Stimulated activated naive CD8-positive, alpha-beta T cell treated with anti-CD3 and anti-CD28 coated beads, Interleukin-15, Interleukin-2, amounts not matched to agents 100 ng/mL and 50 ng/mL, for 24 hours (primary cell): ENCODE data around the gene GBX2.

ENCODE experiments used
- H3K27ac Mint-ChIP-seq: one replicate; pipeline ENCODE4 v1.8.0; 2021; ENCODE audit warnings: mild to moderate bottlenecking, mixed read lengths
- H3K27me3 Mint-ChIP-seq: one replicate; pipeline ENCODE4 v1.8.0; 2021; ENCODE audit warnings: mixed read lengths
- H3K36me3 Mint-ChIP-seq: one replicate; pipeline ENCODE4 v1.8.0; 2021; ENCODE audit warnings: low read depth, mixed read lengths
- H3K4me1 Mint-ChIP-seq: one replicate; pipeline ENCODE4 v1.8.0; 2021; ENCODE audit warnings: low read depth, mixed read lengths
- H3K4me3 Mint-ChIP-seq: one replicate; pipeline ENCODE4 v1.8.0; 2021; ENCODE audit warnings: mild to moderate bottlenecking, mixed read lengths
- H3K9me3 Mint-ChIP-seq: one replicate; pipeline ENCODE4 v1.8.0; 2021; ENCODE audit warnings: mixed read lengths

GBX2 gene

DNA sequence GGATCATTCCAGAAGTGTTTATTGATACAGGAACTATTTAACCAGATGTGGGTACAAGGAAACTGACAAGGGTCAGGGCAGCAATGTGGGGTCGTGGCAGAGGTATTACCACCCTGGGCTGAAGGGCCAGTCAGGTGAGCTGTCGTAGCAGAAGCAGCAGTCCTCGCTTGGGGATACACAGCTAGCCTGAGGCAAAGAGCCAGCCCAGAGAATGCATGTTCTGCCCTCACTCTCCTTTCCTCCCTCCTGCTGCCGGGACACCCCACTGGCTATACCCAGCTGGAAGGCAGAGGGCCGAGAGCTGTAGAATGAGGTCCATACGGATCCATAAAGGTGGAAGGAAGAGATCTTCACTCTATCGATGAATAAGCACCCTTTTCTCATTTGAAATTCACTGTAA lies 32.2 kb upstream of the GBX2 start:
- H3K9me3 Mint-ChIP-seq, result no peaks in the 10 kb centered on the region
- no peak overlapping the region for H3K4me3 Mint-ChIP-seq
- no peaks in the 10 kb centered on the region for H3K27me3 Mint-ChIP-seq
- H3K4me1 Mint-ChIP-seq, result no peaks in the 10 kb centered on the region
- no peak overlapping the region for H3K27ac Mint-ChIP-seq
- H3K36me3 Mint-ChIP-seq, result no peaks in the 10 kb centered on the region

DNA sequence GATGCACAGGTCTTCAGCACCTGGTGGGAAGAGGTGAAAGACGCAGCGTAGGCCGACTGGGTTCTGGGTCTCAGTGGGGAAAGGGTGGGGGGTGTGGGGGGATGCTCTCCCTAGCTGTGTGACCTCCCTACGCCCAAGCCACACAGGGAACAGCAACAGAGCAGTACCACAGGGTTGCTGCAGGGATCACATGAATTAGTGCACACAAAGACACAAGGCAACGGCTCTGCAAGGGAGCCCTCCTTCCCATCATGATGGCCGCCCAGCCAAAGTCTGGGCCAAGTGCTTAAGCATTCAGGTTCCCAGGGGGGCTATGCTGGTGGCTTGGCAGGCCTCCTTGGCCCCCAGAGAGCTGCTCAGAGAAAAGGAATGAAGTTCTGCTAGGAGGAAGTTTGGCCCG lies 28.2 kb upstream of the GBX2 start:
- Mint-ChIP-seq H3K27me3 (no peaks in the 10 kb centered on the region), H3K4me3 (no peak overlapping the region), H3K36me3 (no peaks in the 10 kb centered on the region), H3K4me1 (no peaks in the 10 kb centered on the region), H3K27ac (no peak overlapping the region), H3K9me3 (no peaks in the 10 kb centered on the region)

DNA sequence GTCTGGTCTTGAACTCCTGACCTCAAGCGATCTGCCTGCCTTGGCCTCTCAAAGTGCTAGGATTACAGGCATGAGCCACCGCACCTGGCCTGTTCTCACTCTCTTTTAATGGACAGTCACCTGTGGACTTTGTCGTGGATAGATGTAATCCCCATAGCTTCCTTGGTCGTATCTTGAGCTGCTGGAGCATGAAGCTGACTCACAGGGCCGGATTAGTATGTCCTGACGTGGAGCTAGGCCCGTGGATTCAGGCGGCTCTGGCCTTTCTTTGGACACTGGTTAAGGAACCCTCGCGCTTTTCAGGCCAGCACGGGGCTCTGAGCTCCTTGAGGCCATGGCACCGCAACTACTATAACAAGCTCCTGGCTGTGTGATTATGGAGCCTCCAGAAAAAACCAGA lies 27.5 kb upstream of the GBX2 start:
- H3K9me3 Mint-ChIP-seq, result no peaks in the 10 kb centered on the region
- no peak overlapping the region for H3K27ac Mint-ChIP-seq
- H3K4me1 Mint-ChIP-seq, result no peaks in the 10 kb centered on the region
- no peak overlapping the region for H3K4me3 Mint-ChIP-seq
- H3K27me3 Mint-ChIP-seq, result no peaks in the 10 kb centered on the region
- H3K36me3 Mint-ChIP-seq, result no peaks in the 10 kb centered on the region

DNA sequence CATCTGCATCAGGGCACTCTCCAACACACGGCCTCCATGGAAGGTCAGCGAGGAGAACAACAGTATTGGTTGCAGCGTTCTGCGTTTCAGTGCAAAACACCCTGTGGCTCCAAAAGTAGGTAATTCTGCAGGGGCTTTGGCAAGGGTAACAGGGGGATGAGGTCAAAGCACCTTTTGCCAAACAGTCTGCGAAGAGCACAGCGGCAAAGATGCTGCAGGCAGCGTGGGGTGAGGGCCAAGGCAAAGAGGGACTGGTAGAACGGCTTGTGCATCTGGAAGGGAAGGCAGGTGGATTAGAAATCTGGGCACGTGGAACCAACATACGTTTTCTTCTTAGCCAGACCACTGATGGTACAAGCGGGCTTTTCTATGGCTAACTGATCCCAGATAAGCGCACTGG lies 26.6 kb upstream of the GBX2 start:
- Mint-ChIP-seq H3K36me3 (no peaks in the 10 kb centered on the region), H3K27me3 (no peaks in the 10 kb centered on the region), H3K4me1 (no peaks in the 10 kb centered on the region), H3K9me3 (no peaks in the 10 kb centered on the region), H3K4me3 (no peak overlapping the region), H3K27ac (no peak overlapping the region)

DNA sequence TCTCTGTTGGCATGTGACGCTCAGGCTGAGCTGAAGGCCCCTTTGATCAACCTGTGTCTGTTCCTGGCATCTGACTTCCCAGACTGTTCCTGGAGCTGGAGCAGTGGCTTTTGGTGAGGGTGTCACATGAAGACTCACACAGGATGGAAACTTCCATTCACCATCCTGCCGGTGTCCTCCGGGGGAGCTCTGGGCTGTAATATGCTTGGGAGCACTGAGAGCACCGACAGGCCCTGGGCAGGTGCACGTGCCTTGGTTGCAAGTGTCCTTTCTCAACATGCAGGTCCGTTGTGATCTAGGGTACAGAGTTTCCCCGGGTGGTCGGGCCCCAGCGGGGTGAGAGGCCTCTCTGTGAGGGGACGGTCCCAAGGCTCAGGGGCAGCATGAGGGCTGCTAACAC lies 24.8 kb upstream of the GBX2 start:
- Mint-ChIP-seq H3K4me1 (no peaks in the 10 kb centered on the region), H3K36me3 (no peaks in the 10 kb centered on the region), H3K4me3 (no peak overlapping the region), H3K27ac (no peak overlapping the region), H3K27me3 (no peaks in the 10 kb centered on the region), H3K9me3 (no peaks in the 10 kb centered on the region)

DNA sequence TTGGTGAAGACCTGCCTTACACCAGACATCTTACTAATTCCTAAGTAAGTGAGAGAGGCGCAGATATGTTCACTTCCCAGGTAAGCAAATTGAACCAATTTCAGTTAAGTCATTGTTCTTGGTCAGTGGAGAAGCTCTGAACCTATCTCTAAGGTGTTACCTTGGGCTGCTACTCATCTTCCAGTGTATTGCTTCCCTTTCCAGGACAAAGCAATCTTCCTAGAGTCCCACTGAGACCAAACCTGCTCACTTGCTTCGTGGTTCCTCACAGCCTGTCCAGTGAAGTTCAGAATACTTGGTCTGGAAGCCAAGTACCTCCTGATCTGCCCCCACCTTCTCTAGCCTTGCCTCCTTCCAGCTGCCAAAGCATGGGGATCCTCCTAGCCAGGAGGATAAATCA lies 22.5 kb upstream of the GBX2 start:
- no peaks in the 10 kb centered on the region for H3K4me1 Mint-ChIP-seq

DNA sequence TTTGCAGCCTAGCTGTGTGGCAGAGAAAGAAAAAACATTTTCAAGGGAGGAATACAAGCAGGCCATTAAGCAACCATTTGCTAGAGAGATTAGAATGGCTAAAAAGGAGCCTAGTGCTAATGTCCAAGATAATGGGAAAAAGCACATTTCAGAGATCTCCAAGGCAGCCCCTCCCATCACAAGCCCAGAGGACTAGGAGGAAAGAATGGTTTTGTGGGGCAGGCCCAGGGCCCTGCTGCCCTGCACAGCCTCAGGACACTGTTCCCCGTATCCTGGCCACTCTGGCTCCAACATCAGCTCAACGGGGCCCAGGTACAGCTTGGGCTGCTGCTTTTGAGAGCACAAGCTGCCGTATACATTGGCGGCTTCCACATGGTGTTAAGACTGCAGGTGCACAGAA lies 16.5 kb upstream of the GBX2 start:
- H3K4me1 Mint-ChIP-seq, result peaks cover 5% of the 10 kb centered on the region
- no peak overlapping the region for H3K4me3 Mint-ChIP-seq
- H3K36me3 Mint-ChIP-seq, result no peaks in the 10 kb centered on the region
- H3K27me3 Mint-ChIP-seq, result peaks cover 55% of the 10 kb centered on the region
- no peak overlapping the region for H3K27ac Mint-ChIP-seq
- peaks cover 3% of the 10 kb centered on the region for H3K9me3 Mint-ChIP-seq

More for the DNA sequence above, 22.5 kb upstream of the GBX2 start:
- Mint-ChIP-seq H3K27ac (no peak overlapping the region), H3K27me3 (peaks cover 12% of the 10 kb centered on the region), H3K4me3 (no peak overlapping the region), H3K9me3 (no peaks in the 10 kb centered on the region), H3K36me3 (no peaks in the 10 kb centered on the region)

DNA sequence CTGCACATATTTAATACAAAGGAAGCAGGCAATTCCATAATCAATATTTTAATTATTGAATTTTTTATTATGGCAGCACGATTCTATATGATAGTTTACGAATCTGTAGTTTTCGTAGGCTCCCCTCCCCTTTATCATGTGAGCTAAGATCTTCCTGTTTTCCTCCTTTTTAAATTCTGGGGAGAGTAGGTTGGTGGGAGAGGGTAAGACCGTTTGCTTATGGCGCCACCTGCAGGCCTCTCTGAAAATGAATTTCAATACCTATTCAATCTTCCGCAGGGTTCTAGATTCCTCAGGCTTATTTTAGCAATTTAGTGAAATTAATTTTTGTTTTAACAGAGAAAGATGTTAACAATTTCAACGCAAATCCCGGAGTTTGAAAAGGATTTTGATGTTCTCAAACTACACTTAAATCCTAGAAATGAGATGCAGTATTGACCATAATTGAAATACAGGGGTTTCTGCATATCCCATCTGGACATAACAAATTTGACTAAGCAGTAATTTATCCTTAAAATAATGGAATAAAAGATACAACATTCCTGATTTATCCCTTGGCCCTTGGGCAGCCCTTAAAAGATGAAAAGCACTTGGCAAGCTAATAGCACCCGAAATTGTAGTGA lies 12.8 kb upstream of the GBX2 start:
- H3K27me3 Mint-ChIP-seq, result peaks cover 72% of the 10 kb centered on the region
- peaks cover 3% of the 10 kb centered on the region for H3K9me3 Mint-ChIP-seq
- H3K4me3 Mint-ChIP-seq, result no peak overlapping the region
- no peak overlapping the region for H3K27ac Mint-ChIP-seq
- peaks cover 14% of the 10 kb centered on the region for H3K4me1 Mint-ChIP-seq
- no peaks in the 10 kb centered on the region for H3K36me3 Mint-ChIP-seq

DNA sequence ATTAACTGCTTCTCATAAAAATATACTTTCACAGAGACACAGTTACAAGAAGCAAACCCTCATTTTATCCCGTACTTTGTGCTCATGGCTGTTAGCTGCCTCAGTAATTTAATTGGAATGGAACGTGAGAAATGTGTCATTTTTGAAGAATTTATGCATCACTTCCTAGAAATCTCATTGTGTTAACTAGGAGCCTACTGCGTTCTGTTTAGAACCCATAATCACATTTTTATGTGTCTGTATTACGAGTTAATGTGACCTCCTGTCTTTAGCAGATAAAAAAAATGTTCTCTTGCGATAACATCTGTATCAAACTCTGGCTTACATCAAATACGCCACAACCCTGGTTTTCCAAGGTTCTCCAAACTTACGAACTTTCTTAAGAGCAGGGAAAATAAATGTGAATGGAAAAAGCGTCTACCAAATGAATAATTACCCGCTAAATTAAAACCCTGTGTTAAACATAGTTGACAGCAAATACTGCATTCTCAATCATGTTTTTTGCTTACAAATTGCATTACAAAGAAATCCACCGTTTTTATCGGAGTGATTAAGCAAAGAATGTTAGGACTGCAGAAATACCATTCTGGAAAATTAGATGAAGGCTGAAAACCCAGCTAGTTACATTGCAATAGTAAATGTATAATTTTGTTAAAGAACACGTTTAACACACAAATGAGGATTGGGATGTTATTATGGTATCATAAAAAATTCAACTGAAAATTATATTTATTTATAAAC lies 12.1 kb upstream of the GBX2 start:
- Mint-ChIP-seq H3K9me3 (peaks cover 3% of the 10 kb centered on the region), H3K27me3 (peaks cover 74% of the 10 kb centered on the region), H3K4me3 (no peak overlapping the region), H3K36me3 (no peaks in the 10 kb centered on the region), H3K27ac (no peak overlapping the region), H3K4me1 (peaks cover 14% of the 10 kb centered on the region)

DNA sequence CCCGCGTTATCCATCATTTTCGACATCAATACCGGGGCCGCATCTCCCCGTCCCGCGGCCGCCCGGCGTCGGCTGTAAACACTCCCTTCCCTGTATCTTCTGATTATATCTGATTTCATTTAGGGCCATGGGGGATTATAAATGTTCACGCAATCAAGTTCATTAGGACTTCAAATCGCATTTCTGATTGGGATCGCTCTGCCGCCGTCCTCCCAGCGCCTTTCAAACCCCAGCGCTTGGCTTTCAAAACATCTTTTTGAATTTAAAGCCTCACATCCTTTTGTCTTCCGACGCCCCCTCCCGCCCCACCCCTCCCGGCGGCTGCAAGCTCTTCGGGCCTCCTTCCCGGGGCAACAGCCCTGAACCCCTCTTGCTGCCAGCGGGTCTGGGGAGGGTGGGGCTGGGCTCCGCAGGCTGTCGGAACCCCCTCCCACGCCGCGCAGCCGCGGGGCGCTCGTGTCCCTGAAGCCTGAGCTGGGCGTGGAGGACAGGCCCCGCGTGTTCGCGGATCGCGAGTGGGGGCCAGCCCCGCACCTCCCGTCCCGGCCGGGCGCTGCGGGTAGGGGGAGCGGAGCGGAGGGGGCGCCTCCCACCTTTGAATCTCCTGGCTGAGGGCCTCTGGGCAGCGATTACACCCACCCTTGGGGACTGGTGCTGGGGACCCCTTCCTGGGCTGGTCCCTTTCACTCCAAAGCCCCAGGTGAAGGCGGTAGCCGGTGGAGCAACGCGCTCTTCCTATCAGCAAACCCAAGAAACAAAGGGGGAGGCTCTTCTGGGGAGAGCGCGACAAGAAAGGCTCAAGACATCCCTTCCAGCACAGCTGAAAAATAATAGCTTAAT lies 11.3 kb upstream of the GBX2 start:
- H3K27ac Mint-ChIP-seq, result no peak overlapping the region
- no peaks in the 10 kb centered on the region for H3K9me3 Mint-ChIP-seq
- H3K27me3 Mint-ChIP-seq, result peaks cover 77% of the 10 kb centered on the region
- H3K36me3 Mint-ChIP-seq, result no peaks in the 10 kb centered on the region
- H3K4me3 Mint-ChIP-seq, result no peak overlapping the region
- peaks cover 14% of the 10 kb centered on the region for H3K4me1 Mint-ChIP-seq

DNA sequence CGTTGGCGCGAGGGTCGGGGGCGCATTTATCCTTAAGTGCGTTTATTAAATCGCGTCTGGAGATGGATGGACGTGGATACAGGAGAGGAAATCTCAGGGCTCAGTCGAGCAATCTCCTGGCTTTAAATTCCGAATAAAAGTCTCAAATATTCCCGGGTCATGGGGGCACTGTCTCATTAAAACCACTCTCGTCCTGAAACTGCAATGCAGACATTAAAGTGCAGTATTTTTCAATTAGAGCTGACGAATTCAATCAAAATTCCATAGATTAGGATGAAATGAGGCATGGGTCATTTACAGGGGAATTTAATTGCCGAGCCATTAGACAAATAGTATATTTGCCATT lies 10.7 kb upstream of the GBX2 start:
- Mint-ChIP-seq H3K27me3 (peaks cover 81% of the 10 kb centered on the region), H3K36me3 (no peaks in the 10 kb centered on the region), H3K9me3 (no peaks in the 10 kb centered on the region), H3K4me1 (peaks cover 14% of the 10 kb centered on the region), H3K27ac (no peak overlapping the region), H3K4me3 (no peak overlapping the region)

DNA sequence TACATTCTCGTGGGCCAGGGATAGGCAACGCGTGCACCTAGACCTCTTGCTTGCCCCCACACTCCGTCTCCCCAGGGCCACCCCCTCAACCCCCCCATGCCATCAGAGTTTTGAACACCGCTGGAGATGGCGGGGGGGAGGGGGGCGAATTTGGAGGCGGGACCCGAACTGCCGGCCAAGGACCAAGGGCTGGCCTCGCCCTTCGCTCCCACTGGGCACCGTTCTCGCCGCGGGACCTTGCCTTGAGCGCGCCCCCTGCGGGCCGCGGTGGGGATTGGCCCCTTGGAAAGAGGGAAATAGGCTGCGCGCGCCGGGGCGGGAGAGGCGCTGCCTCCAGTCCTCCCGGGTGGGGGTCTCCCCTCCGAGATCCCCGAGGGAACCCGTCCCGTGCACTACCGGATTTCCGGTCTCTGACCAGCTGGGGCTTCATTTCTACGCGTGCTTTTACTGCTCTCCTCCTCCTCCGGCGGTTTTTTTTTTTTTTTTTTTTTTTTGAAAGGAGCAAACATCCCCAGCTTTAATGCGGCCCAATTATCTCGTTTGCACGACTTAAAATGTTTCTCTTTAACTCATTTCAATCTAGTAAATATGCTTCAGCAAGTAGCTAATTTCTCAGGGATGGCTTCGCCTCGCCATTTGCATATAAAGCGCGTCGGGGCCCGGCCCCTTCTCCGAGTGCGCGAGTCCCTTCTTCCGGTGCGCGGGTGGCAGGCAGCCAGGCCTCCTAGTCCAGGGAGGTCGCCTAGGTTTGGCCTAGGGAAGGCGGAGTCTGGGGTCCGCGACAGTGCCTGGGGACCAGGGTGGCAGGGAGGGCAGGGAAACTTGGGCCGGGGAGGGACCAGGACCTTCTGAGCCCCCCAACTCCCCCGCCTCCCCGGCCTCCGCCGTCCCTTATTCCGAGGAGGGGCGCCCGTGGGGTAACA lies 10.0 kb upstream of the GBX2 start:
- peaks cover 14% of the 10 kb centered on the region for H3K4me1 Mint-ChIP-seq
- peaks cover 81% of the 10 kb centered on the region for H3K27me3 Mint-ChIP-seq
- H3K9me3 Mint-ChIP-seq, result no peaks in the 10 kb centered on the region
- H3K4me3 Mint-ChIP-seq, result peak overlapping the region; percentile 35
- H3K36me3 Mint-ChIP-seq, result no peaks in the 10 kb centered on the region
- H3K27ac Mint-ChIP-seq, result no peak overlapping the region

DNA sequence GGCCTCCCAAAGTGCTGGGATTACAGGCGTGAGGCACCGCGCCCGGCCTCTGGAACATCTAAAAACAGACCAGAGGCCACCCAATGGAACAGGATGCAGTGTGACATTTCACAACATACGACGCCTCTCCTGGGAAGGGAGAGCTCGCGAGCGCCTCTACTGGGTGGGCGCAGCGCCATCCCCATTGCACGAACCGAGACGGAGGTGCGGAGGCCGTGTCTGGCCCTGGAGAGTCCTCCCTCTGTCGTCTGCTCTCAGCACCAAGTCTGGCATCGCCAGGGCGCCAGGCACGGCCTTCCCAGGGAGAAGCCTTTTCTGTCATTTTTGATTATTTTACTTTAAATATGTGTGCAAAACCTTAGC lies 9.4 kb upstream of the GBX2 start:
- H3K36me3 Mint-ChIP-seq, result no peaks in the 10 kb centered on the region
- no peaks in the 10 kb centered on the region for H3K9me3 Mint-ChIP-seq
- H3K4me1 Mint-ChIP-seq, result peaks cover 14% of the 10 kb centered on the region
- H3K27me3 Mint-ChIP-seq, result peaks cover 74% of the 10 kb centered on the region
- H3K27ac Mint-ChIP-seq, result no peak overlapping the region
- no peak overlapping the region for H3K4me3 Mint-ChIP-seq

DNA sequence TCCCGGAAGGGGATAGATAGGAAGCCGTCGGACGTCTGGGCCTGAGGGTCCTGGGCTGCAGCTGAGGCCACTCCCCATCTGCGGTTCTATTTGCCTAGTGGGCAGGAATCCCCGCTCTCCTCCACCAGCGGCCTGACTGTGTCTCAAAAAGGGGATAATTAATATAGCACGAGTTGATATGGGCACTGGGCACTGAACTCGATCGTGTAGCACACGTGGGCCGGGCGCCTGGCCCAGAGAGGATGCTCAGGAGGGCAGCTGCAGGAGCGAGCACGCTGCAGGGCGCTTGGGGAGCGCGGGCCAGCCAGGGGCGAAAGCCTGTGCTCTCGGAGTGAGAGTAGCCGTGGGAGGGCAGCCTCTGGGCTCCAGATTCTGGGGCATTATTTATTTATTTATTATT lies 8.8 kb upstream of the GBX2 start:
- Mint-ChIP-seq H3K36me3 (peaks cover 2% of the 10 kb centered on the region), H3K4me1 (peaks cover 16% of the 10 kb centered on the region), H3K4me3 (no peak overlapping the region), H3K9me3 (no peaks in the 10 kb centered on the region), H3K27me3 (peaks cover 78% of the 10 kb centered on the region), H3K27ac (no peak overlapping the region)

DNA sequence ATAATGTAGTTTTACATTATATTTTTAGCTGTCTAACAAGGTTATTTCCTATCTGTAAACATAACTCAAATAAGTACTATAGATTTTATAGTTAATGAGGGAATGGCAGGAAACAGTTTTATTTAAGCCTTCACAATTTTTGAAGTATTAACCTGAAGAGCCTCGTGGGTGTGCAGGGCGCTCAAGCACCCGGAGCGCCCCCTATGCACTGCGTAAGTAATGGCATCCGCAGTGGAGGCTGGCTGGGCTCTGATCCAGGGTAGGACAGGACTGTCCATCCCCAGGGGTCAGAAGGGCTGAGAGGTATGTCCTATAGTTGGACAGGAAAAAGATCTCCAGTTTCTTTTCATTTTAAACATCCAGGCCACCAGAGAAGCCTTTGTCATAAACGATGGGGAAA lies 8.2 kb upstream of the GBX2 start:
- H3K9me3 Mint-ChIP-seq, result no peaks in the 10 kb centered on the region
- H3K4me3 Mint-ChIP-seq, result no peak overlapping the region
- no peak overlapping the region for H3K27ac Mint-ChIP-seq
- H3K36me3 Mint-ChIP-seq, result peaks cover 3% of the 10 kb centered on the region
- peaks cover 17% of the 10 kb centered on the region for H3K4me1 Mint-ChIP-seq
- peaks cover 78% of the 10 kb centered on the region for H3K27me3 Mint-ChIP-seq
